MM.1S (cell line): Measurements from ENCODE around the gene EPN2.

Source experiments
- CTCF ChIP-seq: fragments of 300-600 bp; sonication (generic); IDR thresholded peaks from 2 replicates; pipeline ENCODE4 v1.5.1; 2016; ENCODE audit warnings: antibody characterized with exemption, low read length, mixed read lengths
- EZH2phosphoT487 ChIP-seq: fragments of 300-600 bp; sonication (generic); IDR thresholded peaks from 2 replicates; pipeline ENCODE4 v1.6.1; 2018; ENCODE audit warnings: antibody characterized with exemption, low read length

DNA sequence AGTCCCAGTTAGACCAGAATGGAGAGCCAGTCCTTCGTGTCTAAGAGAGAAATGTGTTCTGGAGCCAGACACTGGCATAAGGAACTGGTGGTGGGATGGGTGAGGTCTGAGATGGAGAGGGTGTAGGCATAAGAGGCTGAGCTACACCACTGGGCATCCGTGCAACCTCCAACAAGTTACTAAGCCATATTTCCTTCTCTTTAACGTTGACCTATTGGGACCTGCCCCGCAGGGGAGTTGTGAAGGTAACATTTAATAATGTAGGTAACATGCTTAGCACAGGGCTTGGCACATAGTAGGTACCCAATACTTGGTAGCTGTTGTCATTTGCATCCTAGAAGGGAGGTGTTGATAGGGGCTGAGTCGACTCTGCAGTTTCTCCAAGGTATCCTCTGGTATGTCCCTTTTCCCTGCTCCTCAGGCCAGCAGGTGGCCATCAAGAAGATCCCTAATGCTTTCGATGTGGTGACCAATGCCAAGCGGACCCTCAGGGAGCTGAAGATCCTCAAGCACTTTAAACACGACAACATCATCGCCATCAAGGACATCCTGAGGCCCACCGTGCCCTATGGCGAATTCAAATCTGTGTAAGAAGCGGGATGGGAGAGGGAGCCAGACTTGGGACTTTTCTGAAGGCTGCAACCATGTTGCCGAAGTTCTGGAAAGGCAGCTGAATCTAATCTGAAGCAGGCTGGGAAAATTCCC, 142.3 kb downstream of the EPN2 start:
- TF ChIP-seq EZH2phosphoT487 (no peak), CTCF (no peak)
